Activated effector memory CD4-positive, alpha-beta T cell treated with Interleukin-2 at 50 U/mL for 16 hours (primary cell): ENCODE results near the gene NEUROG1.
"Not testable (repeated sequence)": the region's sequence is repeated elsewhere in the genome, so short reads cannot be mapped to it uniquely, and the experiment has no call there.

Source experiments
- DNase-seq: peaks from one replicate; pipeline ENCODE4 v3.0.0-alpha.2; 2020

Gene NEUROG1

GRCh38 chr5:135534609-135535419, 950 bp downstream of the NEUROG1 start:
- DNase-seq: no peak

- no peak for DNase-seq
Measured at GRCh38 chr5:135533794-135534193, 2.0 kb downstream of the NEUROG1 start.

- DNase-seq: no peak
Measured at GRCh38 chr5:135533334-135533733, 2.4 kb downstream of the NEUROG1 start.

GRCh38 chr5:135529576-135529975, 6.2 kb downstream of the NEUROG1 start:
- DNase-seq: not testable (repeated sequence)

GRCh38 chr5:135526924-135527323, 8.8 kb downstream of the NEUROG1 start:
- no peak for DNase-seq

- no peak for DNase-seq
Measured at GRCh38 chr5:135521964-135522363, 13.8 kb downstream of the NEUROG1 start.

- no peak for DNase-seq
Measured at GRCh38 chr5:135517631-135518030, 18.1 kb downstream of the NEUROG1 start.

GRCh38 chr5:135514116-135514515, 21.6 kb downstream of the NEUROG1 start:
- no peak for DNase-seq

- DNase-seq: no peak
Measured at GRCh38 chr5:135511761-135512575, 23.8 kb downstream of the NEUROG1 start.

- no peak for DNase-seq
Measured at GRCh38 chr5:135509995-135510394, 25.8 kb downstream of the NEUROG1 start.

- DNase-seq: no peak
Measured at GRCh38 chr5:135508496-135509005, 27.2 kb downstream of the NEUROG1 start.

- DNase-seq: no peak
Measured at GRCh38 chr5:135505973-135506372, 29.8 kb downstream of the NEUROG1 start.

- no peak for DNase-seq
Measured at GRCh38 chr5:135504376-135504775, 31.4 kb downstream of the NEUROG1 start.

- no peak for DNase-seq
Measured at GRCh38 chr5:135503871-135504270, 31.9 kb downstream of the NEUROG1 start.

GRCh38 chr5:135502836-135503520, 32.8 kb downstream of the NEUROG1 start:
- no peak for DNase-seq

- no peak for DNase-seq
Measured at GRCh38 chr5:135501965-135502364, 33.8 kb downstream of the NEUROG1 start.

GRCh38 chr5:135498637-135498995, 37.1 kb downstream of the NEUROG1 start:
- no peak for DNase-seq

- no peak for DNase-seq
Measured at GRCh38 chr5:135497971-135498636, 37.7 kb downstream of the NEUROG1 start.

GRCh38 chr5:135495531-135495930, 40.2 kb downstream of the NEUROG1 start:
- DNase-seq: not testable (repeated sequence)

- no peak for DNase-seq
Measured at GRCh38 chr5:135494196-135494595, 41.6 kb downstream of the NEUROG1 start.

- DNase-seq: no peak
Measured at GRCh38 chr5:135493406-135494180, 42.2 kb downstream of the NEUROG1 start.

GRCh38 chr5:135492319-135492626, 43.5 kb downstream of the NEUROG1 start:
- no peak for DNase-seq
